Stomach (tissue), 9 donors: Measurements from ENCODE around the gene WHRN. TPM values are rescaled to one million over a fixed set of nuclear protein-coding genes. Genes with fewer than 3 reads are reported as not detected.

Experiments
- DNase-seq, 2 donors: peaks; one replicate each; pipeline versions ENCODE4 v3.0.0 to v3.0.0-alpha.2; 2013 to 2019
- H3K27ac ChIP-seq, 5 donors: fragments of 200-600 bp in 4 of 5; sonication (generic) in 4 of 5; one replicate each; pipeline ENCODE4 v1.5.1; 2013 to 2019; ENCODE audit warnings: mild to moderate bottlenecking in 1 of 5, moderate library complexity in 1 of 5
- H3K27me3 ChIP-seq, 3 donors: fragments of 200-600 bp; sonication (generic); one replicate each; pipeline ENCODE4 v1.5.1; 2017 to 2019; ENCODE audit warnings: mixed run types in 1 of 3
- H3K36me3 ChIP-seq, 4 donors: fragments of 200-600 bp; sonication (generic); 1 replicate in 3 of 4; 2 replicates in 1 of 4; pipeline ENCODE4 v1.5.1; 2016 to 2019
- H3K4me1 ChIP-seq, 4 donors: fragments of 200-600 bp; sonication (generic); one replicate each; pipeline ENCODE4 v1.5.1; 2016 to 2019
- H3K4me3 ChIP-seq, 4 donors: fragments of 200-600 bp; sonication (generic) in 3 of 4; one replicate each; pipeline ENCODE4 v1.5.1; 2016 to 2019; ENCODE audit warnings: mild to moderate bottlenecking in 1 of 4
- H3K9me3 ChIP-seq, 4 donors: fragments of 200-600 bp; sonication (generic); one replicate each; pipeline ENCODE4 v1.5.1; 2016 to 2019
- EP300 ChIP-seq: sonication (generic); formaldehyde crosslinking; IDR thresholded peaks from one replicate; pipeline ENCODE4 v1.6.1; 2017; ENCODE audit warnings: antibody characterized with exemption
- POLR2A ChIP-seq, 4 donors: fragments of 450-650 bp; IDR thresholded peaks; one replicate each; pipeline ENCODE4 v1.6.1; 2016; ENCODE audit warnings: antibody characterized with exemption in 4 of 4, control low read depth in 2 of 4, mild to moderate bottlenecking in 1 of 4, moderate library complexity in 1 of 4
- POLR2AphosphoS5 ChIP-seq, 3 donors: sonication (generic); formaldehyde crosslinking; IDR thresholded peaks; one replicate each; pipeline ENCODE4 v1.6.1; 2016; ENCODE audit warnings: antibody characterized with exemption in 3 of 3
- WGBS, 5 donors: extraction: QIAGEN DNeasy Blood & Tissue Kit in 3 of 5; methylation state at CpG; one replicate each; pipeline versions ENCODE4 v1.1.5 to v1.1.7; 2013 to 2018; 5-methylcytosine and 5-hydroxymethylcytosine counted together
- intact Hi-C: fragments of 100-400 bp; cut with DNase I; formaldehyde crosslinking; loops from one replicate; pipeline ENCODE4 v1.15.1; 2023; ENCODE audit warnings: low total_unique reads
- polyA plus RNA-seq, 3 donors: library from polyadenylated mRNA; stranded (reverse); fragments of 200-250 nt; gene quantifications; one replicate each; pipeline ENCODE4 v1.2.3, GENCODE V29; 2013
- total RNA-seq, 5 donors: library from RNA; depleted of rRNA; stranded (reverse); fragments of >200 nt; gene quantifications; one replicate each; pipeline versions ENCODE4 v1.1.0 to v1.2.3, GENCODE V29; 2014 to 2016
- TF ChIP-seq, protein P1 (sequence below), 7 experiments: fragments of 450-650 bp in 4 of 7; fragments of 200-600 bp in 3 of 7; sonication (generic) in 3 of 7; IDR thresholded peaks; one replicate each; pipeline ENCODE4 v1.5.1; 2016 to 2019; ENCODE audit warnings: antibody characterized with exemption in 7 of 7, control low read depth in 2 of 7, mild to moderate bottlenecking in 1 of 7
- donor health status: healthy with polysubstance abuse.
- donor health status: Bipolar disorder and iron deficiency.
- donor health status: healthy.

WHRN gene
- total and polyA plus RNA-seq, 8 donors: 2.3 to 70.1 (median 4.8) TPM

DNA sequence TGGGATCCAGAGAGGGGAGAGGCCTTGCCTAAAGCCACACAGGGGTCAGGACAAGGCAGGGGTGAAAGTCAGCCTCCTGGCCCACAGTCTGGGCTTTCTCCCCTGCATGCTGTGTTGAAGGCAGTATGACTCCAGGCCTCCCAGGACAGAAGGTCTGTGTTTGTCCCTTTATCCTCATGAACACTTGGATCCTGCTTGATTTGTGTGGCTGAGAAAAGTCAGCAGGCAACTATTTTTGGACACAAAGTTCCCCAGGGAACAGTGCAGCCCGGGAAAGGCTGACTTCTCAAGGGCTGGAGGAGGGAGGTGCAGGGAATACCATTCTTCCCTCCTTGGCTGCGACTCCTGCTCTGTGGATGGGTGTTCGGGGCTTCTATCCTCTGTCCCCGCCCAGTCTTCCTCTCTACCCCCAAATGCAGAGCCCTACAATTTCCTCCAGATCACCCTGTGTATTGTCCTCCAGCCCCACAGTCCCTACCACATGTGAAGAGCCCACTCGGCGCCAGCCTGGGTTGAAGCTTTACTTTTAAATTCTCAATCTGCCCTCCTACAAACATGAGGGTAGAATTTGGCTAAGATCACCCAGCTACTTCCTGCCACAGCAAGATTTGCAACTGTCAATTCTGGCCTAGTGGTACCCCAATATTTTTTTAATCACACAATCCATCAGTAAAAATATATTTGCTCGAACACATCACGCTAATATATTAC is 121.6 kb downstream of the WHRN start:
- peaks cover 21 to 34% (median 29%) of the 10 kb centered on the region in 4 donors for H3K36me3 ChIP-seq
- no peaks in the 10 kb centered on the region for H3K9me3 ChIP-seq
- H3K27ac ChIP-seq: peak overlapping the region; percentile 43 to 93 (median 88)
- peaks cover 49 to 92% (median 66%) of the 10 kb centered on the region in 4 donors for H3K4me1 ChIP-seq
- WGBS, 5 donors: 47 to 73% (median 60%) methylated on average over 7 to 8 of the region's 8 CpGs
- TF ChIP-seq POLR2AphosphoS5 (IDR thresholded peaks at IDR 0.05): no peak
- TF ChIP-seq EP300: no peak
- DNase-seq: peak in 1 of 2 donors; percentile 67
- no peaks in the 10 kb centered on the region for H3K27me3 ChIP-seq
- H3K4me3 ChIP-seq: peak overlapping the region in 3 of 4 donors; percentile 2 to 31 (median 25)
- intact Hi-C loops: no loop called here

DNA sequence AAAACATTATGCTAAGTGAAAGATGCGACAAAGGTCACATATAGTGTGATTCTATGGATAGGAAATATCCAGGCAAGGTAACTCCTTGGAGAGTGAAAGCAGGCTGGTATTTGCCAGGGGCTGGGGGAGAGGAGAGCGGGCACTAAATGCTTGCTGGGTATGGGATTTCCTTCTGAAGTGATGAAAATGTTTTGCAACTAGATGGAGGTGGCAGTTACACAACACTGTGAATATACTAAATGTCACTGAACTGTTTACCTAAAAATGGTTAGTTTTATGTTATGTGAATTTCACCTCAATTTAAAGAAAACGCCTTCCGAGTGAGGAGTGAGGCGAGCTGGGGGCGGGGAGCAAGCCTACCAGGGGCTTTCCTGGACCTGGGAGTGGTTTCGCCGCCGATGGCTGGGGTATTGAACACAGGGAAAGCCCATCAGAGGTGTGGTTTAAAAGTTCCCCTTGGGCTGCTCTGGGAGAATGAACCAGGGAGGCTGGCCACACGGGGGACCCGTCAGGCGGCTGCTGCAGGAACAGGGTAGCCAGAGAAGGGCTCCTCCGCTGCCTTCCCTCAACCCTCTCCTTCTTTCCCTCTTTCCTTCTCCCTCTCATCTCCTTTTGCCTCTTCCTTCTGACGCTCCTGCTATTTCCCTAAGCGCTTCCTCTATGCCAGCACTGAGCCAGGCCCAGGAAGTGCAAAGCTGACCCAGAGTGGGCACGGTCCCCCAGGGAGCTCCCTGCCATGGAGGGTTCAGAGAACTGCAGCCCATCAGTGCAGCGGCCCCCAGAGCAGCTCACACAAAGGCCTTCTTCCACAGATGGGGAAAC is 122.4 kb downstream of the WHRN start:
- intact Hi-C loops: no loop called here
- WGBS, 5 donors: 44 to 65% (median 57%) methylated on average over 16 to 17 of the region's 17 CpGs

DNA sequence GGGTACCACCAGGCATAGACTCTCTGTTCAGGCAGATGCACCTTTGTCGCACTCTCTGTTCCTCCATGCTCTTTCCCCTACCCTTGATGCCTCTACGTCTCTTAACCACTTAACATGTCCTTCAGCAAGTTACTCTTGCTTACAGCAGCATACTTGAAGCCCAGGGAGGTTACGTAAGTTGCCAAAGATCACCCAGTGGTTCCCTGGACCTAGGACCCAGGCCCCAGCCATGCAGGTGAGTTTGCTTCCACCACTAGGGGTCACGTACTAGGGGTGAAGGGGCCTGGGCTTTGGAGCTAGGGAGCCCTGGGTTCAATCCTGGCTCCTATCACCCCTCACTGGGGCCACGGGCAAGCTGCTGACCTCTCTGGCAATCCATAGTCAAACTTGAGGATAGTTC is 126.4 kb downstream of the WHRN start:
- H3K36me3 ChIP-seq: peaks cover 35 to 79% (median 76%) of the 10 kb centered on the region in 4 donors
- H3K27ac ChIP-seq: no peak overlapping the region

More for the DNA sequence above, 122.4 kb downstream of the WHRN start:
- Histone ChIP-seq H3K4me3 (peak overlapping the region in 3 of 4 donors; percentile 2 to 31 (median 25)), H3K9me3 (no peaks in the 10 kb centered on the region), H3K27me3 (no peaks in the 10 kb centered on the region), H3K4me1 (peaks cover 42 to 92% (median 58%) of the 10 kb centered on the region in 4 donors), H3K27ac (peak overlapping the region; percentile 43 to 93 (median 88)), H3K36me3 (peaks cover 21 to 41% (median 36%) of the 10 kb centered on the region in 4 donors)
- TF ChIP-seq POLR2AphosphoS5 (IDR thresholded peaks at IDR 0.05): no peak
- TF ChIP-seq EP300: no peak
- TF ChIP-seq, protein P1, sequence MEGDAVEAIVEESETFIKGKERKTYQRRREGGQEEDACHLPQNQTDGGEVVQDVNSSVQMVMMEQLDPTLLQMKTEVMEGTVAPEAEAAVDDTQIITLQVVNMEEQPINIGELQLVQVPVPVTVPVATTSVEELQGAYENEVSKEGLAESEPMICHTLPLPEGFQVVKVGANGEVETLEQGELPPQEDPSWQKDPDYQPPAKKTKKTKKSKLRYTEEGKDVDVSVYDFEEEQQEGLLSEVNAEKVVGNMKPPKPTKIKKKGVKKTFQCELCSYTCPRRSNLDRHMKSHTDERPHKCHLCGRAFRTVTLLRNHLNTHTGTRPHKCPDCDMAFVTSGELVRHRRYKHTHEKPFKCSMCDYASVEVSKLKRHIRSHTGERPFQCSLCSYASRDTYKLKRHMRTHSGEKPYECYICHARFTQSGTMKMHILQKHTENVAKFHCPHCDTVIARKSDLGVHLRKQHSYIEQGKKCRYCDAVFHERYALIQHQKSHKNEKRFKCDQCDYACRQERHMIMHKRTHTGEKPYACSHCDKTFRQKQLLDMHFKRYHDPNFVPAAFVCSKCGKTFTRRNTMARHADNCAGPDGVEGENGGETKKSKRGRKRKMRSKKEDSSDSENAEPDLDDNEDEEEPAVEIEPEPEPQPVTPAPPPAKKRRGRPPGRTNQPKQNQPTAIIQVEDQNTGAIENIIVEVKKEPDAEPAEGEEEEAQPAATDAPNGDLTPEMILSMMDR (IDR thresholded peaks at IDR 0.05): no peak
- TF ChIP-seq POLR2A (IDR thresholded peaks at IDR 0.05): no peak
- peak in 1 of 2 donors; percentile 52 for DNase-seq

DNA sequence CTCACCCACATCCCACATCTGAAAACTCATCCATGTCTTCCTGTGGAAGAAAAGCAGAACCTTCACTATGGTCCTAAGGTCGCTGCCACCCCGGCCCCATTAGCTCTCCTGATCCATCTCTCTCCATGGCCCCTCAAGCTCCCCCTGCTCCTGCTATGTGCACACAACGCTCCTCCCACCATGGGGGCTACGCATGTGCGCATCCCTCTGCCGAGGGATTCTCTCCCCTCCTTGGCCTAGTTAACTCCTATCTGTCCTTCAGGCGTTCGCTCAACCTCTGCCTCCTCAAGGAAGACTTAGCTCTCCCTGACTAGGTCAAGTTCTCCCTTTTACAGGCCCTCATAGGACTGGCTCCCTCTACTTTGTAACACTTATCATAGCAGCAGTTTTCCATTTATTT is 127.3 kb downstream of the WHRN start:
- Histone ChIP-seq H3K9me3 (no peaks in the 10 kb centered on the region), H3K27ac (no peak overlapping the region)
- TF ChIP-seq, protein P1 (IDR thresholded peaks at IDR 0.05): no peak
- TF ChIP-seq EP300 (no peak), POLR2A (IDR thresholded peaks at IDR 0.05) (no peak)

More for the DNA sequence above, 126.4 kb downstream of the WHRN start:
- H3K27me3 ChIP-seq: no peaks in the 10 kb centered on the region
- 92 to 96% (median 92%) methylated on average over 5 of the region's 5 CpGs for WGBS, 5 donors
- TF ChIP-seq, protein P1 (IDR thresholded peaks at IDR 0.05): no peak
- TF ChIP-seq POLR2A (IDR thresholded peaks at IDR 0.05): no peak
- TF ChIP-seq EP300: no peak
- no peak for TF ChIP-seq POLR2AphosphoS5 (IDR thresholded peaks at IDR 0.05)
- H3K4me1 ChIP-seq: peaks cover 13 to 85% (median 20%) of the 10 kb centered on the region in 4 donors
- no peak overlapping the region for H3K4me3 ChIP-seq
- DNase-seq: no peak
- intact Hi-C loops: no loop called here
- H3K9me3 ChIP-seq: no peaks in the 10 kb centered on the region

More for the DNA sequence above, 127.3 kb downstream of the WHRN start:
- intact Hi-C loops: no loop called here
- Histone ChIP-seq H3K4me1 (peaks cover 4 to 85% (median 15%) of the 10 kb centered on the region in 4 donors), H3K27me3 (no peaks in the 10 kb centered on the region), H3K36me3 (peaks cover 43 to 87% (median 84%) of the 10 kb centered on the region in 4 donors), H3K4me3 (no peak overlapping the region)
- 92 to 96% (median 93%) methylated on average over 8 of the region's 8 CpGs for WGBS, 5 donors
- DNase-seq: no peak
